ENCODE data around the gene CHRNA9. TPM values are rescaled to one million over a fixed set of nuclear protein-coding genes. Genes with fewer than 3 reads are reported as not detected.

Gene CHRNA9
- 0.86 TPM for polyA plus RNA-seq (2013, experiment 1 of 2)
- 0.89 TPM for polyA plus RNA-seq (2013, experiment 2 of 2)

DNA sequence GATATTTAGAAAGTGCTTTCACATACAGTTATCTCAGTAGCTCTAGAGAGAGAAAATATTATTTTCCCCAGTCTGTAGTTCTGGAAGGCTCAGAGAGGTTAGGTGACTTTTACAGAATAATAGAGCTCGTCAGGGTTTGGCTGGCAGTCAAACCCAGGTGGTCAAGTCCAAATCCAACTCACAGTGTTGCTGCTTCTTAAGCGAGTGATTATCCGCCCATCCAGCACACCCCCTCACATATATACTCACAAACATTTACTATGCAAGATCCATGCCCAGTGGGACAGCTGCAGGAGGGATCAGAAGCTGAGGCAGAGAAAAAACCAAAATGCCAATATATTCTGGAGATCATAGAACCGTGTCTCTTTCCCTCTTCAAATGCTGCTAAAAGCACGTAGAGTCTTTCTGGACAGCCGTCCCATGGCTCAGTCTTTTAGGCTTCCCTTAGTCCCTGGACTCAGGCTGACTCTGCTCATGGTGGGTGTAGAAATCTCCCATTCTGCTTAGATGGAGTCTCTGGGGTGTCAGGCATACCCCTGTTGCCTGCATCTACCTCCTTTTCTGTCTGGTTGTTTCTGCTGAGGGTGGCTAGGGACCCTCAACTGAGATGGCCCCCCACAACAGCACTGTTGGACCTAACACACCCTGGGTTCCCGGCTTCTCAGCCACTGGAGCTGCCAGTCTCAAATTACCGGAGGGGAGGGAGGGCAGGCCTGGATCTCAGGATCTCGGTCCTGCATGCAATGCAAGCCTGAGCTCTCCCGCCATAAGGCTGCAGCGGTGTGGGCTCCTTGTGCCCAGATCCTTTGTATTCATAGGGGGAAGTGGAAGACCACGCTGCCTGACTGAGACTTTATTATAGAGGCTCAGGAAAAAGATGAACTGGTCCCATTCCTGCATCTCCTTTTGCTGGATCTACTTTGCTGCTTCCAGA, at the start of gene CHRNA9:
Gene CHRNA9 (plus strand): TSS at position 743 of the 934 bp plus-strand sequence. CDS start 135 bp downstream, at position 878.
- H2AFZ ChIP-seq (ENCODE audit: low read length): peak within 1 kb of the TSS; percentile 81
- no peak within 1 kb of the TSS for H3K4ac ChIP-seq (ENCODE audit: low read length)
- H3K36me3 ChIP-seq (replicated peaks in 1 of 2; ENCODE audit: control insufficient read depth in 2 of 2, insufficient read depth in 2 of 2, low read length in 2 of 2): no peaks in the 10 kb centered on the region
- no peak within 1 kb of the TSS for H3K18ac ChIP-seq (ENCODE audit: low read length)
- no CpG with 5 or more reads among the region's 12 CpGs for WGBS, 2 donors (ENCODE audit: extremely low coverage in 2 of 2, insufficient read length in 2 of 2, insufficient replicate concordance in 1 of 2)
- H3K4me2 ChIP-seq (ENCODE audit: insufficient read depth, low read length, poor library complexity, severe bottlenecking): no peak within 1 kb of the TSS
- H3K27ac ChIP-seq (replicated peaks; ENCODE audit: low read length): no peak within 1 kb of the TSS
- H2BK15ac ChIP-seq (ENCODE audit: low read length): no peak within 1 kb of the TSS
- no peak within 1 kb of the TSS for H2BK120ac ChIP-seq (ENCODE audit: low read depth, low read length)
- H3K9me3 ChIP-seq (replicated peaks in 1 of 2; ENCODE audit: control insufficient read depth in 2 of 2, insufficient read depth in 1 of 2, low read depth in 1 of 2, low read length in 2 of 2): no peaks in the 10 kb centered on the region
- no peak within 1 kb of the TSS for H2BK5ac ChIP-seq (ENCODE audit: low read length)
- DNase-seq (ENCODE audit: low spot score): peak; percentile 23
- no peak within 1 kb of the TSS for H3K4me3 ChIP-seq (ENCODE audit: low read length in 2 of 2)
- H2BK12ac ChIP-seq (ENCODE audit: low read length): no peak within 1 kb of the TSS
- no peaks in the 10 kb centered on the region for H3K79me1 ChIP-seq (ENCODE audit: low read depth, low read length)
- no peak within 1 kb of the TSS for H2AK5ac ChIP-seq (ENCODE audit: low read depth, low read length)
- H3K27me3 ChIP-seq (ENCODE audit: control insufficient read depth in 3 of 3, insufficient read depth in 3 of 3, low read depth in 1 of 3, low read length in 3 of 3): no peaks in the 10 kb centered on the region
- H3K4me1 ChIP-seq (ENCODE audit: control insufficient read depth in 2 of 2, insufficient read depth in 1 of 2, low read depth in 1 of 2, low read length in 2 of 2): peaks cover 13 to 15% of the 10 kb centered on the region in 2 donors
- H4K8ac ChIP-seq (ENCODE audit: low read depth, low read length): no peak within 1 kb of the TSS
- no peak within 1 kb of the TSS for H3K23ac ChIP-seq (ENCODE audit: low read depth, low read length, poor library complexity)
- H3K14ac ChIP-seq (ENCODE audit: low read length): no peak within 1 kb of the TSS
- H3K9ac ChIP-seq (ENCODE audit: low read depth, low read length, poor library complexity): no peak within 1 kb of the TSS
- H4K91ac ChIP-seq (ENCODE audit: low read depth, low read length, poor library complexity): no peak within 1 kb of the TSS

GRCh38 chr4:40285692-40286091, 49.4 kb upstream of the CHRNA9 start:
- no peak overlapping the region for H3K23ac ChIP-seq (ENCODE audit: low read depth, low read length, poor library complexity)
- no peaks in the 10 kb centered on the region for H3K9me3 ChIP-seq (replicated peaks in 1 of 2; ENCODE audit: control insufficient read depth in 2 of 2, insufficient read depth in 1 of 2, low read depth in 1 of 2, low read length in 2 of 2)
- H3K27me3 ChIP-seq (ENCODE audit: control insufficient read depth in 3 of 3, insufficient read depth in 3 of 3, low read depth in 1 of 3, low read length in 3 of 3): peaks cover 0 to 13% (median 0%) of the 10 kb centered on the region in 3 experiments
- H3K18ac ChIP-seq (ENCODE audit: low read length): no peak overlapping the region
- no peak overlapping the region for H3K9ac ChIP-seq (ENCODE audit: low read depth, low read length, poor library complexity)
- no CpG with 5 or more reads among the region's 5 CpGs for WGBS, 2 donors (ENCODE audit: extremely low coverage in 2 of 2, insufficient read length in 2 of 2, insufficient replicate concordance in 1 of 2)
- H3K4ac ChIP-seq (ENCODE audit: low read length): no peak overlapping the region
- H4K8ac ChIP-seq (ENCODE audit: low read depth, low read length): no peak overlapping the region
- H2AFZ ChIP-seq (ENCODE audit: low read length): peak overlapping the region; percentile 85
- H2BK120ac ChIP-seq (ENCODE audit: low read depth, low read length): no peak overlapping the region
- H2AK5ac ChIP-seq (ENCODE audit: low read depth, low read length): no peak overlapping the region
- H2BK12ac ChIP-seq (ENCODE audit: low read length): no peak overlapping the region
- H3K4me2 ChIP-seq (ENCODE audit: insufficient read depth, low read length, poor library complexity, severe bottlenecking): no peak overlapping the region
- no peak overlapping the region for H4K91ac ChIP-seq (ENCODE audit: low read depth, low read length, poor library complexity)
- DNase-seq (ENCODE audit: low spot score): no peak
- H3K4me1 ChIP-seq (ENCODE audit: control insufficient read depth in 2 of 2, insufficient read depth in 1 of 2, low read depth in 1 of 2, low read length in 2 of 2): peaks cover 2 to 6% of the 10 kb centered on the region in 2 donors
- no peak overlapping the region for H3K27ac ChIP-seq (replicated peaks; ENCODE audit: low read length)
- no peak overlapping the region for H3K14ac ChIP-seq (ENCODE audit: low read length)
- no peaks in the 10 kb centered on the region for H3K79me1 ChIP-seq (ENCODE audit: low read depth, low read length)
- H2BK15ac ChIP-seq (ENCODE audit: low read length): no peak overlapping the region
- no peak overlapping the region for H2BK5ac ChIP-seq (ENCODE audit: low read length)
- no peak overlapping the region for H3K4me3 ChIP-seq (ENCODE audit: low read length in 2 of 2)
- no peaks in the 10 kb centered on the region for H3K36me3 ChIP-seq (replicated peaks in 1 of 2; ENCODE audit: control insufficient read depth in 2 of 2, insufficient read depth in 2 of 2, low read length in 2 of 2)

GRCh38 chr4:40288566-40288965, 46.6 kb upstream of the CHRNA9 start:
- Histone ChIP-seq H3K9ac (ENCODE audit: low read depth, low read length, poor library complexity) (no peak overlapping the region), H2AFZ (ENCODE audit: low read length) (no peak overlapping the region), H3K79me1 (ENCODE audit: low read depth, low read length) (no peaks in the 10 kb centered on the region), H4K91ac (ENCODE audit: low read depth, low read length, poor library complexity) (no peak overlapping the region), H3K4me2 (ENCODE audit: insufficient read depth, low read length, poor library complexity, severe bottlenecking) (no peak overlapping the region), H3K27me3 (ENCODE audit: control insufficient read depth in 3 of 3, insufficient read depth in 3 of 3, low read depth in 1 of 3, low read length in 3 of 3) (peaks cover 0 to 13% (median 0%) of the 10 kb centered on the region in 3 experiments), H3K4ac (ENCODE audit: low read length) (no peak overlapping the region), H3K18ac (ENCODE audit: low read length) (no peak overlapping the region), H2BK5ac (ENCODE audit: low read length) (no peak overlapping the region), H3K27ac (replicated peaks; ENCODE audit: low read length) (no peak overlapping the region), H2BK12ac (ENCODE audit: low read length) (no peak overlapping the region), H3K9me3 (replicated peaks in 1 of 2; ENCODE audit: control insufficient read depth in 2 of 2, insufficient read depth in 1 of 2, low read depth in 1 of 2, low read length in 2 of 2) (peaks cover 0 to 3% of the 10 kb centered on the region in 2 donors), H3K23ac (ENCODE audit: low read depth, low read length, poor library complexity) (no peak overlapping the region), H3K4me3 (ENCODE audit: low read length in 2 of 2) (no peak overlapping the region), H2BK120ac (ENCODE audit: low read depth, low read length) (no peak overlapping the region), H4K8ac (ENCODE audit: low read depth, low read length) (no peak overlapping the region), H2BK15ac (ENCODE audit: low read length) (no peak overlapping the region), H3K14ac (ENCODE audit: low read length) (no peak overlapping the region), H3K36me3 (replicated peaks in 1 of 2; ENCODE audit: control insufficient read depth in 2 of 2, insufficient read depth in 2 of 2, low read length in 2 of 2) (no peaks in the 10 kb centered on the region), H3K4me1 (ENCODE audit: control insufficient read depth in 2 of 2, insufficient read depth in 1 of 2, low read depth in 1 of 2, low read length in 2 of 2) (peaks cover 2 to 6% of the 10 kb centered on the region in 2 donors), H2AK5ac (ENCODE audit: low read depth, low read length) (no peak overlapping the region)
- no CpG with 5 or more reads among the region's 8 CpGs for WGBS, 2 donors (ENCODE audit: extremely low coverage in 2 of 2, insufficient read length in 2 of 2, insufficient replicate concordance in 1 of 2)
- no peak for DNase-seq (ENCODE audit: low spot score)
